Motor neuron (in vitro differentiated cells): ENCODE measurements around the gene SUOX. TPM values are rescaled to one million over a fixed set of nuclear protein-coding genes. Genes with fewer than 3 reads are reported as not detected.
A peak's percentile ranks its signal among the peaks of the same experiment; 100 is the strongest.

Experiments used
- ATAC-seq, 8 experiments: fragments of 200-7000 bp; cut with Tn5 transposase; replicated peaks in 6 of 8; 2 replicates each; pipeline ENCODE4 v1.8.0; 2021; ENCODE audit warnings: mild to moderate bottlenecking in 8 of 8, moderate library complexity in 8 of 8
- H3K27ac ChIP-seq, 2 donors: fragments of 250-450 bp; sonication (Bioruptor Pico); 2 replicates each; pipeline ENCODE4 v1.9.0; 2021; ENCODE audit warnings: antibody characterized with exemption in 2 of 2, mild to moderate bottlenecking in 2 of 2, moderate library complexity in 1 of 2
- H3K4me1 ChIP-seq, 2 donors: fragments of 250-450 bp; sonication (Bioruptor Pico); replicated peaks in 1 of 2; 2 replicates each; pipeline ENCODE4 v1.6.1; 2021; ENCODE audit warnings: antibody characterized with exemption in 2 of 2, mild to moderate bottlenecking in 2 of 2, moderate library complexity in 1 of 2
- H3K4me3 ChIP-seq, 5 donors: fragments of 250-450 bp; sonication (Bioruptor Pico); 2 replicates each; pipeline ENCODE4 v1.9.0; 2021; ENCODE audit warnings: antibody characterized with exemption in 5 of 5, mild to moderate bottlenecking in 5 of 5, moderate library complexity in 4 of 5
- WGBS, 10 experiments: fragments of 450-650 bp; shearing (Covaris generic); methylation state at CpG; one replicate each; pipeline ENCODE4 v1.0.0; 2022; 5-methylcytosine and 5-hydroxymethylcytosine counted together
- in situ Hi-C, 9 experiments: fragments of 400-800 bp; cut with MboI; loops; one replicate each; pipeline ENCODE4 v1.15.0; 2021; ENCODE audit warnings: low sequenced_read_pairs in 9 of 9, low pct_unique_long_range_greater_than_20kb in 2 of 9; ENCODE audit not compliant: unreplicated experiment in 9 of 9
- total RNA-seq, 8 experiments: library from RNA; unstranded; fragments of 300-600 nt; gene quantifications; 2 replicates each; pipeline versions ENCODE4 v1.2.3 to v1.2.4, GENCODE V29; 2022

The SUOX gene
- total RNA-seq: 10 to 100 TPM; 10.4 to 23.0 (median 17.0) TPM

GRCh38 chr12:55996715-55997534, at the start of gene SUOX:
Gene SUOX (plus strand): TSS chr12:55997276. CDS start chr12:56002222, 4,946 bp downstream.
- ATAC-seq: peak; percentile 99 to 100 (median 100)
- Histone ChIP-seq H3K4me1 (peaks cover 4 to 7% of the 10 kb centered on the region in 2 donors), H3K4me3 (peak within 1 kb of the TSS; percentile 41 to 94 (median 52)), H3K27ac (peak within 1 kb of the TSS; percentile 63 to 66)
- 0 to 100% (median 14%) methylated on average over 1 to 12 of the region's 27 CpGs; no CpG with 5 or more reads in 2 of the 10 experiments for WGBS, 10 experiments
- in situ Hi-C loops: no loop called here

- WGBS, 10 experiments: 75 to 100% (median 94%) methylated on average over 1 to 4 of the region's 4 CpGs; no CpG with 5 or more reads in 6 of the 10 experiments
- in situ Hi-C loops: no loop called here
- peak in 1 of 8 experiments; percentile 11 for ATAC-seq
Measured at GRCh38 chr12:55955344-55955743, 41.7 kb upstream of the SUOX start.

GRCh38 chr12:55955800-55956508, 41.1 kb upstream of the SUOX start:
- in situ Hi-C loops: no loop called here
- H3K27ac ChIP-seq: no peak overlapping the region
- H3K4me3 ChIP-seq: no peak overlapping the region
- no peaks in the 10 kb centered on the region for H3K4me1 ChIP-seq
- ATAC-seq: peak in 4 of 8 experiments; percentile 38 to 90 (median 61)
- 10 to 100% (median 100%) methylated on average over 1 to 3 of the region's 6 CpGs; no CpG with 5 or more reads in 4 of the 10 experiments for WGBS, 10 experiments

More at GRCh38 chr12:55955344-55955743, 41.7 kb upstream of the SUOX start:
- Histone ChIP-seq H3K4me3 (no peak overlapping the region), H3K4me1 (no peaks in the 10 kb centered on the region), H3K27ac (no peak overlapping the region)

- in situ Hi-C loops: no loop called here
- no peaks in the 10 kb centered on the region for H3K4me1 ChIP-seq
- no peak overlapping the region for H3K27ac ChIP-seq
- no peak overlapping the region for H3K4me3 ChIP-seq
- 32 to 100% (median 80%) methylated on average over 1 to 4 of the region's 5 CpGs; no CpG with 5 or more reads in 5 of the 10 experiments for WGBS, 10 experiments
- ATAC-seq: no peak
Measured at GRCh38 chr12:55957106-55957859, 39.8 kb upstream of the SUOX start.

- H3K4me1 ChIP-seq: peaks cover 3 to 7% of the 10 kb centered on the region in 2 donors
- H3K4me3 ChIP-seq: no peak overlapping the region
- 20 to 94% methylated on average over 1 to 2 of the region's 2 CpGs; no CpG with 5 or more reads in 8 of the 10 experiments for WGBS, 10 experiments
- ATAC-seq: no peak
- no peak overlapping the region for H3K27ac ChIP-seq
- in situ Hi-C loops: no loop called here
Measured at GRCh38 chr12:55963760-55964159, 33.3 kb upstream of the SUOX start.

GRCh38 chr12:55965240-55965639, 31.8 kb upstream of the SUOX start:
- Histone ChIP-seq H3K27ac (no peak overlapping the region), H3K4me1 (peaks cover 3 to 7% of the 10 kb centered on the region in 2 donors), H3K4me3 (no peak overlapping the region)
- ATAC-seq: no peak
- in situ Hi-C loops: no loop called here
- 0 to 80% methylated on average over 1 to 2 of the region's 5 CpGs; no CpG with 5 or more reads in 8 of the 10 experiments for WGBS, 10 experiments

GRCh38 chr12:55965941-55966407, 31.1 kb upstream of the SUOX start, which contains the start of gene PMEL:
Gene PMEL (minus strand): TSS chr12:55966042. CDS start chr12:55966011, 31 bp downstream.
- WGBS, 10 experiments: 0 to 25% (median 18%) methylated on average over 1 to 4 of the region's 4 CpGs; no CpG with 5 or more reads in 3 of the 10 experiments
- in situ Hi-C loops: no loop called here
- H3K4me1 ChIP-seq: peaks cover 3 to 7% of the 10 kb centered on the region in 2 donors
- peak in 4 of 8 experiments; percentile 10 to 24 (median 18) for ATAC-seq
- H3K27ac ChIP-seq: no peak within 1 kb of the TSS
- H3K4me3 ChIP-seq: peak within 1 kb of the TSS; percentile 45 to 96 (median 77)

GRCh38 chr12:55966408-55967281, 30.4 kb upstream of the SUOX start, which contains the start of gene CDK2:
Gene CDK2 (plus strand): TSS chr12:55966830. CDS start chr12:55967009, 179 bp downstream.
- in situ Hi-C loops: no loop called here
- Histone ChIP-seq H3K27ac (no peak within 1 kb of the TSS), H3K4me3 (peak within 1 kb of the TSS; percentile 45 to 96 (median 77)), H3K4me1 (peaks cover 3 to 7% of the 10 kb centered on the region in 2 donors)
- peak; percentile 94 to 98 (median 96) for ATAC-seq
- 0 to 6% (median 0%) methylated on average over 1 to 10 of the region's 45 CpGs; no CpG with 5 or more reads in 3 of the 10 experiments for WGBS, 10 experiments

GRCh38 chr12:55969356-55969755, 27.7 kb upstream of the SUOX start:
- in situ Hi-C loops: no loop called here
- no peak overlapping the region for H3K27ac ChIP-seq
- WGBS, 10 experiments: 70 to 96% (median 90%) methylated on average over 2 to 4 of the region's 4 CpGs; no CpG with 5 or more reads in 7 of the 10 experiments
- no peak for ATAC-seq
- peaks cover 3 to 14% of the 10 kb centered on the region in 2 donors for H3K4me1 ChIP-seq
- H3K4me3 ChIP-seq: no peak overlapping the region

GRCh38 chr12:55970775-55971174, 26.3 kb upstream of the SUOX start:
- in situ Hi-C loops: no loop called here
- WGBS, 10 experiments: 92 to 100% (median 98%) methylated on average over 1 to 6 of the region's 7 CpGs; no CpG with 5 or more reads in 4 of the 10 experiments
- no peak for ATAC-seq
- no peak overlapping the region for H3K27ac ChIP-seq
- peaks cover 3 to 19% of the 10 kb centered on the region in 2 donors for H3K4me1 ChIP-seq
- no peak overlapping the region for H3K4me3 ChIP-seq

GRCh38 chr12:55972042-55972441, 25.0 kb upstream of the SUOX start:
- Histone ChIP-seq H3K4me1 (peaks cover 0 to 15% of the 10 kb centered on the region in 2 donors), H3K27ac (no peak overlapping the region), H3K4me3 (peak overlapping the region; percentile 46 to 56 (median 51))
- in situ Hi-C loops: no loop called here
- no peak for ATAC-seq
- 27 to 100% (median 77%) methylated on average over 1 to 3 of the region's 3 CpGs for WGBS, 10 experiments
